Endothelial cell of umbilical vein (primary cell): ENCODE data around the gene TAS2R39. TPM values are rescaled to one million over a fixed set of nuclear protein-coding genes. Genes with fewer than 3 reads are reported as not detected.
A peak's percentile ranks its signal among the peaks of the same experiment; 100 is the strongest.

ENCODE experiments used
- BruUV-seq: library from RNA; stranded (reverse); fragments of 400-500 nt; replicated peaks from 2 replicates; lab custom pipeline; 2021; lab: Mats Ljungman, UMichigan
- CTCF ChIA-PET: fragments of 300-600, 350-600 bp; sonication (Branson Sonifier 250); formaldehyde crosslinking; loops from one replicate; lab custom pipeline; 2021; ENCODE audit warnings: antibody characterized with exemption, inconsistent platforms; lab: Charles Lee
- POLR2A ChIA-PET: fragments of 300-600, 350-600 bp; sonication (Branson Sonifier 250); formaldehyde crosslinking; loops from one replicate; lab custom pipeline; 2021; ENCODE audit warnings: antibody characterized with exemption, inconsistent platforms; lab: Charles Lee
- DNase-seq: peaks from one replicate; pipeline ENCODE4 v3.0.0-alpha.2; 2011; ENCODE audit warnings: low read depth, low spot score
- FAIRE-seq: peaks from 2 replicates; lab custom pipeline; 2011; peaks lifted over from hg19 to GRCh38; lab: Jason Lieb, UNC
- H2AFZ ChIP-seq: 2 replicates; pipeline ENCODE4 v1.6.0; 2012; ENCODE audit warnings: low read depth, low read length, control low read depth, inconsistent platforms
- H3K27ac ChIP-seq: 2 replicates; pipeline ENCODE4 v1.5.1; 2011; ENCODE audit warnings: low read depth, mild to moderate bottlenecking, control low read depth, low read length, moderate library complexity; ENCODE audit not compliant: insufficient read depth
- H3K27me3 ChIP-seq, 2 experiments: 2 replicates each; pipeline versions ENCODE4 v1.6.0 to v1.6.1; 2011; ENCODE audit warnings: low read length in 2 of 2, mixed read lengths in 1 of 2; ENCODE audit not compliant: control insufficient read depth in 2 of 2, insufficient read depth in 2 of 2
- H3K36me3 ChIP-seq, 2 experiments: 2 replicates in 1 of 2; 3 replicates in 1 of 2; pipeline ENCODE4 v1.5.1; 2011; ENCODE audit warnings: low read length in 2 of 2, mild to moderate bottlenecking in 1 of 2, moderate library complexity in 1 of 2; ENCODE audit not compliant: control insufficient read depth in 2 of 2, insufficient read depth in 2 of 2; ENCODE audit errors: extremely low read depth in 1 of 2
- H3K4me1 ChIP-seq: 3 replicates; pipeline ENCODE4 v1.5.1; 2011; ENCODE audit warnings: mild to moderate bottlenecking, low read length; ENCODE audit not compliant: control insufficient read depth, insufficient read depth; ENCODE audit errors: extremely low read depth
- H3K4me2 ChIP-seq: 2 replicates; pipeline ENCODE4 v1.6.1; 2011; ENCODE audit warnings: low read length, control low read depth, mixed read lengths; ENCODE audit not compliant: insufficient read depth
- H3K4me3 ChIP-seq, 3 experiments: fragments of 200-600 bp in 1 of 3; sonication (generic), shearing (Covaris generic) in 1 of 3; replicated peaks in 1 of 3; 2 replicates each; pipeline ENCODE4 v1.5.1; 2011 to 2016; ENCODE audit warnings: control low read depth in 3 of 3, low read length in 3 of 3, mild to moderate bottlenecking in 2 of 3, inconsistent platforms in 1 of 3, low read depth in 1 of 3, moderate library complexity in 1 of 3; ENCODE audit not compliant: insufficient read depth in 1 of 3
- H3K79me2 ChIP-seq: 2 replicates; pipeline ENCODE4 v1.6.0; 2012; ENCODE audit warnings: low read length, inconsistent platforms; ENCODE audit not compliant: control insufficient read depth, insufficient read depth
- H3K9ac ChIP-seq: replicated peaks from 2 replicates; pipeline ENCODE3; 2011; ENCODE audit warnings: low read length, control low read depth; ENCODE audit not compliant: insufficient read depth; ENCODE audit errors: extremely low read depth
- H3K9me1 ChIP-seq: replicated peaks from 3 replicates; pipeline ENCODE4 v1.6.0; 2011; ENCODE audit warnings: mild to moderate bottlenecking, low read length; ENCODE audit not compliant: control insufficient read depth, insufficient read depth; ENCODE audit errors: extremely low read depth
- H3K9me3 ChIP-seq: replicated peaks from 2 replicates; pipeline ENCODE4 v1.5.1; 2012; ENCODE audit warnings: low read length, inconsistent platforms; ENCODE audit not compliant: control insufficient read depth, insufficient read depth
- H4K20me1 ChIP-seq: replicated peaks from 2 replicates; pipeline ENCODE3; 2011; ENCODE audit warnings: mild to moderate bottlenecking, low read length; ENCODE audit not compliant: control insufficient read depth, insufficient read depth; ENCODE audit errors: extremely low read depth
- CTCF ChIP-seq, 2 donors: IDR thresholded peaks; 1 replicate in 1 of 2; 2 replicates in 1 of 2; pipeline ENCODE4 v1.5.1; 2011; ENCODE audit warnings: low read length in 2 of 2, mild to moderate bottlenecking in 2 of 2, moderate library complexity in 2 of 2, control low read depth in 1 of 2, inconsistent platforms in 1 of 2, low read depth in 1 of 2; ENCODE audit not compliant: insufficient read depth in 1 of 2; ENCODE audit errors: extremely low read depth in 1 of 2
- GATA2 ChIP-seq: IDR thresholded peaks from 2 replicates; pipeline ENCODE4 v1.7.0; 2011; ENCODE audit warnings: low read depth, mild to moderate bottlenecking, moderate library complexity, mixed read lengths, low read length; ENCODE audit not compliant: insufficient read length, insufficient read depth
- MAX ChIP-seq: IDR thresholded peaks from 2 replicates; pipeline ENCODE4 v1.6.1; 2011; ENCODE audit not compliant: insufficient read depth, insufficient read length
- POLR2AphosphoS5 ChIP-seq: IDR thresholded peaks from 2 replicates; pipeline ENCODE4 v1.6.1; 2012; ENCODE audit warnings: low read depth, mild to moderate bottlenecking, control low read depth, low read length, moderate library complexity; ENCODE audit not compliant: insufficient read depth
- dilution Hi-C: fragments of 300-500 bp; cut with MboI; formaldehyde crosslinking; loops from one replicate; pipeline ENCODE4 v1.15.0; 2019; ENCODE audit warnings: low sequenced_read_pairs; ENCODE audit not compliant: extremely low pct_ligation_motif_present
- intact Hi-C: fragments of 100-400 bp; cut with micrococcal nuclease; formaldehyde crosslinking; loops from one replicate; pipeline ENCODE4 v1.10.0; 2022
- polyA plus RNA-seq, 4 experiments: library from polyadenylated mRNA; depleted of rRNA in 3 of 4; stranded (reverse) in 3 of 4; unstranded in 1 of 4; fragments of >200 nt; gene quantifications; 2 replicates each; pipeline versions ENCODE4 v1.2.1 to v1.2.3, GENCODE V29; 2011 to 2012; ENCODE audit warnings: missing spikeins in 1 of 4
- total RNA-seq: library from RNA; stranded (reverse); gene quantifications from 2 replicates; pipeline ENCODE4 v1.2.3, GENCODE V29; 2021

TAS2R39 gene
- total and polyA plus RNA-seq, 2 donors (not counting 3 experiments of a cell fraction or from before 2014, with no cell fraction given): not detected

- no peak for TF ChIP-seq GATA2
- peak; percentile 95 to 99 for TF ChIP-seq CTCF (IDR thresholded peaks at IDR 0.05; ENCODE audit: extremely low read depth in 1 of 2, insufficient read depth in 1 of 2, low read depth in 1 of 2, low read length in 2 of 2)
- no peak for TF ChIP-seq MAX
- TF ChIP-seq POLR2AphosphoS5: no peak
- Histone ChIP-seq H4K20me1 (no peaks in the 10 kb centered on the region), H3K27ac (no peak overlapping the region), H3K4me2 (no peak overlapping the region), H3K79me2 (no peaks in the 10 kb centered on the region), H2AFZ (no peak overlapping the region), H3K4me3 (no peak overlapping the region), H3K36me3 (no peaks in the 10 kb centered on the region), H3K27me3 (peaks cover 3 to 5% of the 10 kb centered on the region in 2 experiments), H3K9me3 (no peaks in the 10 kb centered on the region), H3K4me1 (no peaks in the 10 kb centered on the region), H3K9me1 (no peaks in the 10 kb centered on the region), H3K9ac (no peak overlapping the region)
- POLR2A ChIA-PET: interaction anchor here (0.9 kb wide), 1 partner anchor 207 kb away, joined by 3 read pairs; no protein-coding TSS in a partner anchor
- DNase-seq (peak; percentile 90), FAIRE-seq (peak; percentile 86)
- intact Hi-C loops: loop anchor here (1.0 to 2.0 kb wide), 4 partner anchors 207 to 582 kb away; no protein-coding TSS in a partner anchor
- CTCF ChIA-PET: interaction anchor here (0.5 to 10.8 kb wide), 121 partner anchors 9 to 861 kb away, joined by 3 to 967 read pairs (median 4); partner anchors contain the start of genes EPHB6, GSTK1, KEL and TAS2R39
- BruUV-seq: no TSS peak
- dilution Hi-C loops: loop anchor here (25.0 kb wide), 1 partner anchor 203 kb away; no protein-coding TSS in a partner anchor
These were observed 31.8 kb downstream of the TAS2R39 start for GRCh38 chr7:143214789-143215679.
